Esophagus squamous epithelium (tissue), 4 donors: ENCODE results near the gene GNPAT.

Experiments used
- POLR2A ChIP-seq, 4 donors: fragments of 450-650 bp; IDR thresholded peaks; one replicate each; pipeline ENCODE4 v1.6.1; 2017; ENCODE audit warnings: antibody characterized with exemption in 4 of 4, mild to moderate bottlenecking in 4 of 4, moderate library complexity in 3 of 4
- TF ChIP-seq, protein P1 (sequence below), 6 experiments: fragments of 450-650 bp in 4 of 6; fragments of 200-600 bp in 2 of 6; sonication (generic) in 2 of 6; IDR thresholded peaks; one replicate each; pipeline ENCODE4 v1.5.1; 2016 to 2019; ENCODE audit warnings: antibody characterized with exemption in 6 of 6, mild to moderate bottlenecking in 4 of 6, moderate library complexity in 4 of 6

- TF ChIP-seq, protein P1, sequence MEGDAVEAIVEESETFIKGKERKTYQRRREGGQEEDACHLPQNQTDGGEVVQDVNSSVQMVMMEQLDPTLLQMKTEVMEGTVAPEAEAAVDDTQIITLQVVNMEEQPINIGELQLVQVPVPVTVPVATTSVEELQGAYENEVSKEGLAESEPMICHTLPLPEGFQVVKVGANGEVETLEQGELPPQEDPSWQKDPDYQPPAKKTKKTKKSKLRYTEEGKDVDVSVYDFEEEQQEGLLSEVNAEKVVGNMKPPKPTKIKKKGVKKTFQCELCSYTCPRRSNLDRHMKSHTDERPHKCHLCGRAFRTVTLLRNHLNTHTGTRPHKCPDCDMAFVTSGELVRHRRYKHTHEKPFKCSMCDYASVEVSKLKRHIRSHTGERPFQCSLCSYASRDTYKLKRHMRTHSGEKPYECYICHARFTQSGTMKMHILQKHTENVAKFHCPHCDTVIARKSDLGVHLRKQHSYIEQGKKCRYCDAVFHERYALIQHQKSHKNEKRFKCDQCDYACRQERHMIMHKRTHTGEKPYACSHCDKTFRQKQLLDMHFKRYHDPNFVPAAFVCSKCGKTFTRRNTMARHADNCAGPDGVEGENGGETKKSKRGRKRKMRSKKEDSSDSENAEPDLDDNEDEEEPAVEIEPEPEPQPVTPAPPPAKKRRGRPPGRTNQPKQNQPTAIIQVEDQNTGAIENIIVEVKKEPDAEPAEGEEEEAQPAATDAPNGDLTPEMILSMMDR (IDR thresholded peaks at IDR 0.05), result no peak
- TF ChIP-seq POLR2A (IDR thresholded peaks at IDR 0.05), result no peak
These were observed 45.6 kb downstream of the GNPAT start for GRCh38 chr1:231286603-231287002.
